K562 (cell line): ENCODE results near the gene CLIC3.

Source experiments
- ARID4B ChIP-seq: sonication (generic); formaldehyde crosslinking; IDR thresholded peaks from 2 replicates; pipeline ENCODE4 v1.8.0; 2022; ENCODE audit warnings: mild to moderate bottlenecking, missing genetic modification reagents
- EP300 ChIP-seq: IDR thresholded peaks from 2 replicates; pipeline ENCODE4 v1.6.1; 2012; ENCODE audit warnings: low read length, improper control_type of control experiment
- EZH2 ChIP-seq: IDR thresholded peaks from 2 replicates; pipeline ENCODE4 v1.6.1; 2012; ENCODE audit warnings: low read depth, mild to moderate bottlenecking, inconsistent platforms, low read length, borderline replicate concordance
- MED1 ChIP-seq: sonication (generic); formaldehyde crosslinking; IDR thresholded peaks from 2 replicates; pipeline ENCODE4 v1.8.1; 2023; ENCODE audit warnings: missing genetic modification reagents, borderline replicate concordance
- NRF1 ChIP-seq, 2 experiments: fragments of 450-650 bp; IDR thresholded peaks in 1 of 2; conservative IDR thresholded peaks in 1 of 2; 2 replicates each; pipeline ENCODE4 v1.6.1; 2014; ENCODE audit warnings: mild to moderate bottlenecking in 2 of 2
- ZBTB33 ChIP-seq: sonication (generic); formaldehyde crosslinking; IDR thresholded peaks from 2 replicates; pipeline ENCODE4 v1.8.1; 2023; ENCODE audit warnings: mild to moderate bottlenecking, missing genetic modification reagents
- ZHX1 ChIP-seq: fragments of 150-350 bp; conservative IDR thresholded peaks from 2 replicates; pipeline ENCODE4 v1.6.1; 2014; ENCODE audit warnings: low read length
- ZNF263 ChIP-seq: sonication (generic); formaldehyde crosslinking; IDR thresholded peaks from 2 replicates; pipeline ENCODE4 v1.8.0; 2022; ENCODE audit warnings: mild to moderate bottlenecking, missing genetic modification reagents, borderline replicate concordance
- ZNF274 ChIP-seq: IDR thresholded peaks from 2 replicates; pipeline ENCODE4 v1.6.1; 2011; ENCODE audit warnings: low read depth, mild to moderate bottlenecking, low read length, moderate library complexity, borderline replicate concordance
- TF ChIP-seq, protein P1 (sequence below): IDR thresholded peaks from 2 replicates; pipeline ENCODE4 v1.6.1; 2011; ENCODE audit not compliant: insufficient read length; ENCODE audit errors: extremely low read depth
- TF ChIP-seq, protein P2 (sequence below), 2 experiments: fragments of 450-650 bp; formaldehyde crosslinking in 1 of 2; IDR thresholded peaks; 2 replicates each; pipeline versions ENCODE4 v1.4.0 to v1.6.1; 2014 to 2020; ENCODE audit warnings: mild to moderate bottlenecking in 2 of 2, borderline replicate concordance in 1 of 2, low read depth in 1 of 2

GRCh38 chr9:136957461-136957860 is 38.9 kb downstream of the CLIC3 start:
- no peak for TF ChIP-seq ZBTB33 (CRISPR knock-in tag)
- no peak for TF ChIP-seq EZH2
- no peak for TF ChIP-seq ZNF263
- TF ChIP-seq, protein P1, sequence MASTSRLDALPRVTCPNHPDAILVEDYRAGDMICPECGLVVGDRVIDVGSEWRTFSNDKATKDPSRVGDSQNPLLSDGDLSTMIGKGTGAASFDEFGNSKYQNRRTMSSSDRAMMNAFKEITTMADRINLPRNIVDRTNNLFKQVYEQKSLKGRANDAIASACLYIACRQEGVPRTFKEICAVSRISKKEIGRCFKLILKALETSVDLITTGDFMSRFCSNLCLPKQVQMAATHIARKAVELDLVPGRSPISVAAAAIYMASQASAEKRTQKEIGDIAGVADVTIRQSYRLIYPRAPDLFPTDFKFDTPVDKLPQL: no peak
- TF ChIP-seq, protein P2, sequence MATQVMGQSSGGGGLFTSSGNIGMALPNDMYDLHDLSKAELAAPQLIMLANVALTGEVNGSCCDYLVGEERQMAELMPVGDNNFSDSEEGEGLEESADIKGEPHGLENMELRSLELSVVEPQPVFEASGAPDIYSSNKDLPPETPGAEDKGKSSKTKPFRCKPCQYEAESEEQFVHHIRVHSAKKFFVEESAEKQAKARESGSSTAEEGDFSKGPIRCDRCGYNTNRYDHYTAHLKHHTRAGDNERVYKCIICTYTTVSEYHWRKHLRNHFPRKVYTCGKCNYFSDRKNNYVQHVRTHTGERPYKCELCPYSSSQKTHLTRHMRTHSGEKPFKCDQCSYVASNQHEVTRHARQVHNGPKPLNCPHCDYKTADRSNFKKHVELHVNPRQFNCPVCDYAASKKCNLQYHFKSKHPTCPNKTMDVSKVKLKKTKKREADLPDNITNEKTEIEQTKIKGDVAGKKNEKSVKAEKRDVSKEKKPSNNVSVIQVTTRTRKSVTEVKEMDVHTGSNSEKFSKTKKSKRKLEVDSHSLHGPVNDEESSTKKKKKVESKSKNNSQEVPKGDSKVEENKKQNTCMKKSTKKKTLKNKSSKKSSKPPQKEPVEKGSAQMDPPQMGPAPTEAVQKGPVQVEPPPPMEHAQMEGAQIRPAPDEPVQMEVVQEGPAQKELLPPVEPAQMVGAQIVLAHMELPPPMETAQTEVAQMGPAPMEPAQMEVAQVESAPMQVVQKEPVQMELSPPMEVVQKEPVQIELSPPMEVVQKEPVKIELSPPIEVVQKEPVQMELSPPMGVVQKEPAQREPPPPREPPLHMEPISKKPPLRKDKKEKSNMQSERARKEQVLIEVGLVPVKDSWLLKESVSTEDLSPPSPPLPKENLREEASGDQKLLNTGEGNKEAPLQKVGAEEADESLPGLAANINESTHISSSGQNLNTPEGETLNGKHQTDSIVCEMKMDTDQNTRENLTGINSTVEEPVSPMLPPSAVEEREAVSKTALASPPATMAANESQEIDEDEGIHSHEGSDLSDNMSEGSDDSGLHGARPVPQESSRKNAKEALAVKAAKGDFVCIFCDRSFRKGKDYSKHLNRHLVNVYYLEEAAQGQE (IDR thresholded peaks at IDR 0.05; ENCODE audit: borderline replicate concordance): no peak
- TF ChIP-seq, protein P2 (CRISPR knock-in tag; IDR thresholded peaks at IDR 0.05; ENCODE audit: low read depth): no peak
- TF ChIP-seq ZHX1: no peak
- TF ChIP-seq EP300: no peak
- no peak for TF ChIP-seq ARID4B
- TF ChIP-seq MED1 (CRISPR knock-in tag): no peak
- no peak for TF ChIP-seq NRF1 (conservative IDR thresholded peaks at IDR 0.05 in 1 of 2, IDR thresholded peaks at IDR 0.05 in 1 of 2)
- no peak for TF ChIP-seq ZNF274
